Activated CD4-positive, alpha-beta T cell treated with anti-CD3 and anti-CD28 coated beads, Interleukin-2, amount 10 ng/mL, durations not matched to agents 24 days and 14 days (primary cell): ENCODE data around the gene DIP2B. TPM values are rescaled to one million over a fixed set of nuclear protein-coding genes. Genes with fewer than 3 reads are reported as not detected.
"Not testable (repeated sequence)": the region's sequence is repeated elsewhere in the genome, so short reads cannot be mapped to it uniquely, and the experiment has no call there.

ENCODE experiments used
- DNase-seq: peaks from one replicate; pipeline ENCODE4 v3.0.0; 2022
- H3K27ac Mint-ChIP-seq: one replicate; pipeline ENCODE4 v1.8.0; 2022; ENCODE audit warnings: mild to moderate bottlenecking, mixed read lengths
- H3K27me3 Mint-ChIP-seq: one replicate; pipeline ENCODE4 v1.8.0; 2022; ENCODE audit warnings: mixed read lengths
- H3K36me3 Mint-ChIP-seq: one replicate; pipeline ENCODE4 v1.8.0; 2022; ENCODE audit warnings: low read depth, mild to moderate bottlenecking, mixed read lengths
- H3K4me1 Mint-ChIP-seq: one replicate; pipeline ENCODE4 v1.8.0; 2021; ENCODE audit warnings: mixed read lengths
- H3K4me3 Mint-ChIP-seq: one replicate; pipeline ENCODE4 v1.8.0; 2022; ENCODE audit warnings: mild to moderate bottlenecking, moderate library complexity, mixed read lengths
- H3K9me3 Mint-ChIP-seq: one replicate; pipeline ENCODE4 v1.8.0; 2021; ENCODE audit warnings: mixed read lengths
- intact Hi-C: fragments of 100-400 bp; cut with micrococcal nuclease; formaldehyde crosslinking; loops from one replicate; pipeline ENCODE4 v1.15.1; 2023
- total RNA-seq: library from RNA; stranded (reverse); gene quantifications from 2 replicates; pipeline ENCODE4 v1.2.3, GENCODE V29; 2022

The DIP2B gene
- total RNA-seq, 1 donor from 2014 or later = 29.4 TPM

- Mint-ChIP-seq H3K4me1 (no peaks in the 10 kb centered on the region), H3K9me3 (no peaks in the 10 kb centered on the region), H3K27ac (no peak overlapping the region), H3K4me3 (no peak overlapping the region), H3K27me3 (no peaks in the 10 kb centered on the region), H3K36me3 (peaks cover 21% of the 10 kb centered on the region)
- DNase-seq = no peak
- intact Hi-C loops = no loop called here
Measured at GRCh38 chr12:50672158-50672557, 167.4 kb downstream of the DIP2B start.

- Mint-ChIP-seq H3K27me3 (no peaks in the 10 kb centered on the region), H3K9me3 (no peaks in the 10 kb centered on the region), H3K36me3 (peaks cover 38% of the 10 kb centered on the region), H3K4me3 (no peak overlapping the region), H3K4me1 (no peaks in the 10 kb centered on the region), H3K27ac (no peak overlapping the region)
- intact Hi-C loops = no loop called here
- no peak for DNase-seq
Measured at GRCh38 chr12:50676756-50677155, 172.0 kb downstream of the DIP2B start.

GRCh38 chr12:50677858-50678257, 173.1 kb downstream of the DIP2B start:
- no peaks in the 10 kb centered on the region for H3K4me1 Mint-ChIP-seq
- peaks cover 41% of the 10 kb centered on the region for H3K36me3 Mint-ChIP-seq
- H3K4me3 Mint-ChIP-seq = no peak overlapping the region
- no peaks in the 10 kb centered on the region for H3K27me3 Mint-ChIP-seq
- no peak overlapping the region for H3K27ac Mint-ChIP-seq
- no peaks in the 10 kb centered on the region for H3K9me3 Mint-ChIP-seq
- intact Hi-C loops = no loop called here
- no peak for DNase-seq

GRCh38 chr12:50678650-50679365, 174.0 kb downstream of the DIP2B start:
- no peak for DNase-seq
- intact Hi-C loops = no loop called here
- Mint-ChIP-seq H3K4me1 (no peaks in the 10 kb centered on the region), H3K27me3 (no peaks in the 10 kb centered on the region), H3K9me3 (no peaks in the 10 kb centered on the region), H3K27ac (no peak overlapping the region), H3K36me3 (peaks cover 43% of the 10 kb centered on the region), H3K4me3 (no peak overlapping the region)

DNA sequence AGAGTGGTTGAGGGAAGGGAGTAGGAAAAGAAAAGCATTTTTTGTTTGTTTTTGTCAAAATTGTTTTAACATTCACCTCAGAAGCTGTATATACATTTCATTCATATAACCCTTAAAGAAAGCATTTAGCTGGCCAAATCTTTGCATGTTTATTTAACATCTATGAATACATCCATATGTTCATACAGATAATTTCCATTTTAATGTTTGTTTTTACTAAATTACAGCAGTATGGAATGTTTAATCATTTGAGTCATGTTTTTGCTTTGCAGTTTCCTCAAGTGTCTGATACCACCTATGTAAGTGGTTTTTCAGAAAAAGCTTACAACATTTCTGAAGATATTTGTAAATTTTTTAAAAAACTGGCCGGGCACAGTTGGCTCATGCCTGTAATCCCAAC, 174.8 kb downstream of the DIP2B start:
- H3K27ac Mint-ChIP-seq = no peak overlapping the region
- H3K27me3 Mint-ChIP-seq = no peaks in the 10 kb centered on the region
- intact Hi-C loops = no loop called here
- no peaks in the 10 kb centered on the region for H3K9me3 Mint-ChIP-seq
- no peak overlapping the region for H3K4me3 Mint-ChIP-seq
- H3K36me3 Mint-ChIP-seq = peaks cover 43% of the 10 kb centered on the region
- no peaks in the 10 kb centered on the region for H3K4me1 Mint-ChIP-seq
- no peak for DNase-seq

DNA sequence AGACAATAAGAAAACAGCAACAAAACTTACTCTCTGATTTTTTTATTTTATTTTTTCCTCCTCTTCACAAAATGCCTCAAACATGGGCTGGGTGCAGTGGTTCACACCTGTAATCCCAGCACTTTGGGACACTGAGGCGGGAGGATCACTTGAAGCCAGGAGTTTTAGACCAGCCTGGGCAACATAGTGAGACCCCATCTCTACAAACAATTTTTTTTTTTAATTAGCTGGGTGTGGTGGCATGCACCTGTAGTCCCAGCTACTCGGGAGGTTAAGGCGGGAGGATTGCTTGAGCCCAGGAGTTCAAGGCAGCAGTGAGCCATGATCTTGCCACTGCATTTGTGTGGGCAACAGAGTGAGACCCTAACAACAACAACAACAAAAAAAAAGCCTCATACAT, 176.3 kb downstream of the DIP2B start:
- DNase-seq, intact Hi-C loops, H3K4me1 Mint-ChIP-seq, H3K4me3 Mint-ChIP-seq, H3K27me3 Mint-ChIP-seq, H3K27ac Mint-ChIP-seq, H3K9me3 Mint-ChIP-seq: not testable (repeated sequence)
- H3K36me3 Mint-ChIP-seq = peaks cover 37% of the 10 kb centered on the region

DNA sequence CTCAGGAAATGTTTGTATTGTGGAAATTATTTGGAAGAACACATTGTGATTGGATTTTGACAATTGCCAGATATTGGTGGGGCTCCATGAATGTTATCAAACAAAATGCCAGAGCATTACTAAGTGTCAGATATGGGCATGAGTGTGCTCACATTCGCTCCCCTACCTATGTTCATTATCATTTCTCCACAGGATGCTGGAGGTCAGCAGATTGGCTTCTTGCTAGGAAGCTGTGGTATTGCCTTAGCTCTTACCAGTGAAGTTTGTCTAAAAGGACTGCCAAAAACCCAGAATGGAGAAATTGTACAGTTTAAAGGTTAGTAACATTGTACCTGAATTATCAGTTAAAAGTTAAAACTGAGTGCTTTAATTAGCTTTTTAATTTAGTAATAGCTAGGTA, 180.9 kb downstream of the DIP2B start:
- peaks cover 31% of the 10 kb centered on the region for H3K36me3 Mint-ChIP-seq
- no peaks in the 10 kb centered on the region for H3K4me1 Mint-ChIP-seq
- intact Hi-C loops = no loop called here
- no peak for DNase-seq
- H3K27me3 Mint-ChIP-seq = no peaks in the 10 kb centered on the region
- H3K4me3 Mint-ChIP-seq = no peak overlapping the region
- no peaks in the 10 kb centered on the region for H3K9me3 Mint-ChIP-seq
- H3K27ac Mint-ChIP-seq = no peak overlapping the region

DNA sequence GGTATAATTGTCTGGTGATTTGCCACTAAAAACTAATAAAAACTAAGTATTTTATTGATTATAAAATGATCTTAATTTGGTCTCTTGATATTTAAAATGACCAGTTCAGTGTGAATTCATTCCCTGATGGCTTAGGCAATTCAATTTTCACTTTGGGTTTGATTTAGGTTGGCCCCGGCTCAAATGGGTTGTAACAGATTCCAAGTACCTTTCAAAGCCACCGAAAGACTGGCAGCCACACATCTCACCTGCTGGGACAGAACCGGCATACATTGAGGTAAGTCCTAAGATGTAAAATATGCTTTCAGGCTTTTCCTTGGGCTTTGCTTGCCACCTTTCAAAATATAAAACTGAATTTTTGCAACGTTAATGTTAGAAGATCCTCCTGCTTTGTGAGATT, 181.6 kb downstream of the DIP2B start:
- intact Hi-C loops = no loop called here
- H3K9me3 Mint-ChIP-seq = no peaks in the 10 kb centered on the region
- peaks cover 33% of the 10 kb centered on the region for H3K36me3 Mint-ChIP-seq
- no peaks in the 10 kb centered on the region for H3K27me3 Mint-ChIP-seq
- no peak overlapping the region for H3K4me3 Mint-ChIP-seq
- H3K4me1 Mint-ChIP-seq = no peaks in the 10 kb centered on the region
- no peak for DNase-seq
- no peak overlapping the region for H3K27ac Mint-ChIP-seq

DNA sequence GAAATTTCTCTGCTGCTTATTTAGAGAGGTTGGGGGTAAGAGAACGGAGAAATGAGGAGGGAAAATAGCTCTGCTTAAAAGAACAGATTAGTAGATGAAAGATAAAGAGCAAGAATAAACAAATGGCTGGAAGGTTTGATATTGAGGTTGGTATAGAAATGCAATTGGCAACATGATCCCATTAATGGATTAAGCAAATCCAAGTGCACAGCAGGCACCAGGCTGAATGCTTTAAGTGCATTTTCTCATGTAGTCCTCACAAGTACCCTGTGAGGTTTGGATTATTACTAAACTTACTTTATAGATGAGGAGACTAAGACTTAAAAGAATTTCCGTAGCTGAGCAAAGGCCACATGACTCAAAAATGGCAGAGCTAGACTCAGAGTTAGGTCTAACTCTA, 182.2 kb downstream of the DIP2B start:
- intact Hi-C loops = no loop called here
- H3K4me3 Mint-ChIP-seq = no peak overlapping the region
- DNase-seq = no peak
- H3K27me3 Mint-ChIP-seq = no peaks in the 10 kb centered on the region
- H3K36me3 Mint-ChIP-seq = peaks cover 30% of the 10 kb centered on the region
- no peak overlapping the region for H3K27ac Mint-ChIP-seq
- H3K4me1 Mint-ChIP-seq = no peaks in the 10 kb centered on the region
- no peaks in the 10 kb centered on the region for H3K9me3 Mint-ChIP-seq

DNA sequence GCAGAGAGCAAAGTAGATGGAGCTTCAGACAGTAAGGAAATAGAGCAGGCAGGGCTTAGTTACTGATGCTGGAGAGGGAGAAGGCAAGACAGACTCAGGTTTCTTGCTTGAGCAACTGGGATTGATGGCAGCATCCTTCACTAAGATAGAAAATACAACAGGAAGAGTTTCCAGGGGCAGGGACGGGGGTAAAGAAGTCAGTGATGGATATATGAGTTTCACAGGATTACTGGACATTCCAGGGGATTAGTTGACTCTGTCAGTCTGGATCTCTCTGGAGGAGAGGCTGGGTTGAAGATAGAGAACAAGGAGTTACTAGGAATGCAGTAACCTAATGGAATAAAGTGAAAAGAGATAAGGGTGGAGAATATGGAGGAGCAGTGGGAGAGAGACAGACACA, 184.7 kb downstream of the DIP2B start:
- Mint-ChIP-seq H3K4me3 (no peak overlapping the region), H3K27ac (no peak overlapping the region), H3K9me3 (no peaks in the 10 kb centered on the region), H3K4me1 (no peaks in the 10 kb centered on the region), H3K27me3 (no peaks in the 10 kb centered on the region), H3K36me3 (peaks cover 27% of the 10 kb centered on the region)
- no peak for DNase-seq
- intact Hi-C loops = no loop called here

DNA sequence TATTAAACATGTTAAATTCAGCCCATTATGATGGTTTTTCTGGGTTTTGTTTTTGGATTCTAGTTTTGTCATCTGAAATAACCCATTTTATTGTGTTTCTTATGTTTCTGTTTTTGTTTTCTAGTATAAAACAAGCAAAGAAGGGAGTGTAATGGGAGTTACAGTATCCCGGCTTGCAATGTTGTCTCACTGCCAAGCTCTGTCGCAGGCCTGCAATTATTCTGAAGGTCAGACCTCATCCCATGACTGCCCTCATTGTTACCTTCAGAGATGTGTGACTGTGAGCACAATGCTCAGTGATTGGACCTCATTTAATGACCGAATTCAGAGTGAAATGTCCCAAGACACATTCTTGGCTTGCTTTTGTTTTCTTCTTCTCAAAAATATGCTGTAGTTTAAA, 186.1 kb downstream of the DIP2B start:
- H3K4me1 Mint-ChIP-seq = no peaks in the 10 kb centered on the region
- no peak for DNase-seq
- peaks cover 31% of the 10 kb centered on the region for H3K36me3 Mint-ChIP-seq
- no peak overlapping the region for H3K4me3 Mint-ChIP-seq
- no peaks in the 10 kb centered on the region for H3K9me3 Mint-ChIP-seq
- no peaks in the 10 kb centered on the region for H3K27me3 Mint-ChIP-seq
- H3K27ac Mint-ChIP-seq = no peak overlapping the region
- intact Hi-C loops = no loop called here

DNA sequence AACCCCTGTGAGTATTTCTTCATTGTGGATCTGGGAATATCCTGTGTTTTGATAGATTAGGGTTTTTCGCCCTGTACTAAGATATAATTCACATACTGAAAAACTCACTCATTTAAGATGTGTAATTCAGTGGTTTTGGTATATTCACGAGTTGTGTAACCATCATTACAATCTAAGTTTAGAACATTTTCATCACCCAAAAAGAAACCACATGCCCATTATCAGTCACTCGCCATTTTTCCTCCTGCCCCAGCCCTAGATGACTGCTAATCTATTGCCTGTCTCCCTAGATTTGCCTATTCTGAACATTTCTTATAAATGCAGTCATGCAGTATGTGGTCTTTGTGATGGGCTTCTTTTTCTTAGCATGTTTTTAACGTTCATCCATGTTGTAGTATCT, 191.2 kb downstream of the DIP2B start:
- H3K27me3 Mint-ChIP-seq = no peaks in the 10 kb centered on the region
- no peak overlapping the region for H3K27ac Mint-ChIP-seq
- H3K9me3 Mint-ChIP-seq = no peaks in the 10 kb centered on the region
- no peaks in the 10 kb centered on the region for H3K4me1 Mint-ChIP-seq
- DNase-seq = no peak
- peaks cover 51% of the 10 kb centered on the region for H3K36me3 Mint-ChIP-seq
- H3K4me3 Mint-ChIP-seq = no peak overlapping the region
- intact Hi-C loops = no loop called here

DNA sequence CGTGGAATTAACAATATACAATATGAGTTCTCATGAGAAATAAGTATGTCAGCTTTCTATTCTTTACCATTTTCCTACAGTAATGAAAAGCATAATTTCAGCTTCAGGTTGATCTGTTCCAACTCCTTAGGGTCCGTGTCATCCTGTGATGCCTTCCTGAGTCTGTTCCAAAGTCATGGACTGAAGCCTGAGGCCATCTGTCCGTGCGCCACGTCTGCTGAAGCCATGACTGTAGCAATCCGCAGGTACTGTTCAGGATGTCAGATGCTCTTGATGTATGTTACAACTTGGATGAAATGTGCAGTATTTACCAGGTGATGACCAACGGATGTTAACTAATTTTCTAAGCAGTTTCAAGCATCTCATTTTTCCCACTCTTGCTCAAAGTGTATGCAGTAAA, 192.1 kb downstream of the DIP2B start:
- no peak for DNase-seq
- no peaks in the 10 kb centered on the region for H3K9me3 Mint-ChIP-seq
- H3K4me1 Mint-ChIP-seq = no peaks in the 10 kb centered on the region
- intact Hi-C loops = no loop called here
- H3K27ac Mint-ChIP-seq = no peak overlapping the region
- no peaks in the 10 kb centered on the region for H3K27me3 Mint-ChIP-seq
- H3K36me3 Mint-ChIP-seq = peaks cover 52% of the 10 kb centered on the region
- H3K4me3 Mint-ChIP-seq = no peak overlapping the region

DNA sequence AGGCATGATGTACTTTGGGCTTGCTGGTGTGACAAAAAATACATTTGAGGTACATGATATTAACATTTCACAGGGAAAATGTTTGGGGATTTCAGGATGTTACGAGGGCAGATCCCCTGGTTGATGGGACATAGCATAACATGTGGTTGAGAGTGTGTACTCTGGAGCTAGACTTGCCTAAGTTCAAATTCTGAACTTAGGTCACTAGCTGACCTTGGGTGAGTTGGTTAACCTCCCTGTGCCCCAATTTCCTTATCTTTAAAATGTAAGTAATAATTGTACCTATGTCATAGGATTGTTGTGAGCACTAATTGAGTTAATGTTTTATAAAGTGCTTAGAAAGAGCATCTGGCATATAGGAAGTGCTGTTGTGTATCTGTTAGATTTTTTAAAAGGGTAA, 194.4 kb downstream of the DIP2B start:
- Mint-ChIP-seq H3K4me3 (no peak overlapping the region), H3K27me3 (no peaks in the 10 kb centered on the region), H3K36me3 (peaks cover 47% of the 10 kb centered on the region), H3K27ac (no peak overlapping the region), H3K9me3 (no peaks in the 10 kb centered on the region), H3K4me1 (no peaks in the 10 kb centered on the region)
- intact Hi-C loops = no loop called here
- no peak for DNase-seq

- Mint-ChIP-seq H3K9me3 (no peaks in the 10 kb centered on the region), H3K27me3 (no peaks in the 10 kb centered on the region), H3K36me3 (peaks cover 52% of the 10 kb centered on the region), H3K4me1 (no peaks in the 10 kb centered on the region), H3K27ac (no peak overlapping the region), H3K4me3 (no peak overlapping the region)
- intact Hi-C loops = no loop called here
- DNase-seq = no peak
Measured at GRCh38 chr12:50699940-50700339, 195.2 kb downstream of the DIP2B start.
